Esophagus squamous epithelium (tissue), 5 donors: ENCODE results near the gene PGRMC2. TPM values are rescaled to one million over a fixed set of nuclear protein-coding genes. Genes with fewer than 3 reads are reported as not detected.
"Not testable (repeated sequence)": the region's sequence is repeated elsewhere in the genome, so short reads cannot be mapped to it uniquely, and the experiment has no call there.

Source experiments
- DNase-seq: peaks from one replicate; lab custom pipeline; 2025; lab: John Stamatoyannopoulos, UW
- H3K27ac ChIP-seq, 4 donors: fragments of 200-600 bp; sonication (generic); one replicate each; pipeline ENCODE4 v1.5.1; 2016 to 2019; ENCODE audit warnings: mild to moderate bottlenecking in 1 of 4
- H3K27me3 ChIP-seq, 4 donors: fragments of 200-600 bp; sonication (generic); 1 replicate in 3 of 4; 2 replicates in 1 of 4; pipeline versions ENCODE4 v1.5.1 to v1.6.0; 2017 to 2021; ENCODE audit warnings: antibody characterized with exemption in 1 of 4
- H3K36me3 ChIP-seq, 3 donors: fragments of 200-600 bp; sonication (generic); one replicate each; pipeline ENCODE4 v1.5.1; 2016 to 2019
- H3K4me1 ChIP-seq, 3 donors: fragments of 200-600 bp; sonication (generic); one replicate each; pipeline ENCODE4 v1.5.1; 2017 to 2019
- H3K4me3 ChIP-seq, 4 donors: fragments of 200-600 bp; sonication (generic); 1 replicate in 3 of 4; 2 replicates in 1 of 4; pipeline ENCODE4 v1.5.1; 2016 to 2019; ENCODE audit warnings: mild to moderate bottlenecking in 2 of 4, moderate library complexity in 1 of 4
- H3K9me3 ChIP-seq, 3 donors: fragments of 200-600 bp; sonication (generic); one replicate each; pipeline ENCODE4 v1.5.1; 2016 to 2019
- CTCF ChIP-seq, 6 experiments: fragments of 450-650 bp in 4 of 6; fragments of 200-600 bp in 2 of 6; sonication (generic) in 2 of 6; IDR thresholded peaks; one replicate each; pipeline ENCODE4 v1.5.1; 2016 to 2019; ENCODE audit warnings: antibody characterized with exemption in 6 of 6, mild to moderate bottlenecking in 4 of 6, moderate library complexity in 4 of 6
- POLR2A ChIP-seq, 4 donors: fragments of 450-650 bp; IDR thresholded peaks; one replicate each; pipeline ENCODE4 v1.6.1; 2017; ENCODE audit warnings: antibody characterized with exemption in 4 of 4, mild to moderate bottlenecking in 4 of 4, moderate library complexity in 3 of 4
- WGBS, 2 donors: methylation state at CpG; one replicate each; pipeline ENCODE4 v1.1.5; 2018; 5-methylcytosine and 5-hydroxymethylcytosine counted together
- intact Hi-C: fragments of 100-400 bp; cut with DNase I; formaldehyde crosslinking; loops from one replicate; pipeline ENCODE4 v1.15.0; 2022
- total RNA-seq, 4 donors: library from RNA; depleted of rRNA; stranded (reverse); fragments of >200 nt; gene quantifications; one replicate each; pipeline ENCODE4 v1.1.0, GENCODE V29; 2016
- donor health status: DM: yes; HTN: yes; CAD: no.

PGRMC2 gene
- total RNA-seq, 4 donors from 2014 or later = 13.6 to 39.3 (median 23.0) TPM

- Histone ChIP-seq H3K27ac (no peak overlapping the region), H3K4me3 (no peak overlapping the region), H3K9me3 (no peaks in the 10 kb centered on the region), H3K4me1 (peaks cover 0 to 35% (median 0%) of the 10 kb centered on the region in 3 donors), H3K36me3 (peaks cover 0 to 12% (median 0%) of the 10 kb centered on the region in 3 donors), H3K27me3 (no peaks in the 10 kb centered on the region)
- intact Hi-C loops = no loop called here
- no peak for DNase-seq
- no peak for TF ChIP-seq CTCF (IDR thresholded peaks at IDR 0.05)
- TF ChIP-seq POLR2A (IDR thresholded peaks at IDR 0.05) = no peak
- 91 to 94% methylated on average over 3 of the region's 3 CpGs for WGBS, 2 donors
These were observed 9.8 kb downstream of the PGRMC2 start for GRCh38 chr4:128277856-128278255.

- H3K4me1 ChIP-seq = peaks cover 0 to 17% (median 0%) of the 10 kb centered on the region in 3 donors
- intact Hi-C loops = no loop called here
- no peaks in the 10 kb centered on the region for H3K27me3 ChIP-seq
- TF ChIP-seq POLR2A (IDR thresholded peaks at IDR 0.05) (no peak), CTCF (IDR thresholded peaks at IDR 0.05) (no peak)
- no peak overlapping the region for H3K4me3 ChIP-seq
- no peaks in the 10 kb centered on the region for H3K9me3 ChIP-seq
- no peak overlapping the region for H3K27ac ChIP-seq
- no peak for DNase-seq
- peaks cover 0 to 34% (median 5%) of the 10 kb centered on the region in 3 donors for H3K36me3 ChIP-seq
These were observed 12.3 kb downstream of the PGRMC2 start for GRCh38 chr4:128275346-128275745.

- intact Hi-C loops = no loop called here
These were observed 16.1 kb downstream of the PGRMC2 start for GRCh38 chr4:128271551-128271950.

GRCh38 chr4:128268970-128269369 lies 18.6 kb downstream of the PGRMC2 start:
- Histone ChIP-seq H3K36me3 (peaks cover 0 to 34% (median 9%) of the 10 kb centered on the region in 3 donors), H3K4me1 (no peaks in the 10 kb centered on the region), H3K27me3 (no peaks in the 10 kb centered on the region), H3K4me3 (no peak overlapping the region), H3K9me3 (peaks cover 0 to 21% (median 7%) of the 10 kb centered on the region in 3 donors), H3K27ac (no peak overlapping the region)
- WGBS, 2 donors = 89 to 90% methylated on average over 5 of the region's 5 CpGs
- intact Hi-C loops = no loop called here
- TF ChIP-seq POLR2A (IDR thresholded peaks at IDR 0.05) = no peak
- no peak for TF ChIP-seq CTCF (IDR thresholded peaks at IDR 0.05)
- DNase-seq = no peak

More at GRCh38 chr4:128271551-128271950, 16.1 kb downstream of the PGRMC2 start:
- H3K27ac ChIP-seq = no peak overlapping the region
- H3K9me3 ChIP-seq = no peaks in the 10 kb centered on the region
- H3K27me3 ChIP-seq = no peaks in the 10 kb centered on the region
- H3K4me3 ChIP-seq = no peak overlapping the region
- WGBS, 2 donors = 81 to 97% methylated on average over 1 of the region's 1 CpG
- peaks cover 0 to 38% (median 9%) of the 10 kb centered on the region in 3 donors for H3K36me3 ChIP-seq
- no peak for DNase-seq
- TF ChIP-seq CTCF (IDR thresholded peaks at IDR 0.05) = no peak
- TF ChIP-seq POLR2A (IDR thresholded peaks at IDR 0.05) = no peak
- H3K4me1 ChIP-seq = peaks cover 0 to 9% (median 0%) of the 10 kb centered on the region in 3 donors

- Histone ChIP-seq H3K27me3 (no peaks in the 10 kb centered on the region), H3K4me3 (no peak overlapping the region), H3K27ac (no peak overlapping the region), H3K36me3 (peaks cover 0 to 34% (median 9%) of the 10 kb centered on the region in 3 donors), H3K4me1 (no peaks in the 10 kb centered on the region), H3K9me3 (peaks cover 0 to 21% (median 7%) of the 10 kb centered on the region in 3 donors)
- intact Hi-C loops = no loop called here
- WGBS, 2 donors = 64 to 75% methylated on average over 2 of the region's 2 CpGs
- TF ChIP-seq POLR2A (IDR thresholded peaks at IDR 0.05) (no peak), CTCF (IDR thresholded peaks at IDR 0.05) (no peak)
- no peak for DNase-seq
These were observed 19.9 kb downstream of the PGRMC2 start for GRCh38 chr4:128267745-128268144.

- DNase-seq, H3K4me1 ChIP-seq, H3K4me3 ChIP-seq, H3K27ac ChIP-seq, H3K27me3 ChIP-seq, intact Hi-C loops: not testable (repeated sequence)
- Histone ChIP-seq H3K9me3 (peaks cover 0 to 21% (median 7%) of the 10 kb centered on the region in 3 donors), H3K36me3 (peaks cover 0 to 30% (median 9%) of the 10 kb centered on the region in 3 donors)
- WGBS, 2 donors = 33 to 60% methylated on average over 3 of the region's 3 CpGs
These were observed 20.4 kb downstream of the PGRMC2 start for GRCh38 chr4:128267171-128267570.

- DNase-seq, H3K27ac ChIP-seq, H3K4me1 ChIP-seq, H3K27me3 ChIP-seq, intact Hi-C loops, H3K4me3 ChIP-seq: not testable (repeated sequence)
- 57 to 71% methylated on average over 3 of the region's 3 CpGs for WGBS, 2 donors
- peaks cover 0 to 21% (median 7%) of the 10 kb centered on the region in 3 donors for H3K9me3 ChIP-seq
- peaks cover 0 to 14% (median 5%) of the 10 kb centered on the region in 3 donors for H3K36me3 ChIP-seq
These were observed 22.1 kb downstream of the PGRMC2 start for GRCh38 chr4:128265550-128265949.

- H3K27ac ChIP-seq, H3K9me3 ChIP-seq, H3K27me3 ChIP-seq, H3K4me1 ChIP-seq, H3K4me3 ChIP-seq, intact Hi-C loops, H3K36me3 ChIP-seq, DNase-seq: not testable (repeated sequence)
- WGBS, 2 donors = 63 to 68% methylated on average over 3 to 5 of the region's 5 CpGs
These were observed 27.7 kb downstream of the PGRMC2 start for GRCh38 chr4:128259889-128260288.
